Upper lobe of right lung (tissue), 1 donor: ENCODE data around the gene DAAM2. TPM values are rescaled to one million over a fixed set of nuclear protein-coding genes. Genes with fewer than 3 reads are reported as not detected.

ENCODE experiments used
- ATAC-seq: fragments of 200-7000 bp; cut with Tn5 transposase; one replicate; pipeline ENCODE4 v1.9.1; 2020; ENCODE audit warnings: mild to moderate bottlenecking, moderate library complexity
- DNase-seq: peaks from one replicate; pipeline ENCODE4 v3.0.0-alpha.2; 2020
- H3K27ac ChIP-seq: fragments of 200-600 bp; one replicate; pipeline ENCODE4 v1.8.0; 2022
- H3K27me3 ChIP-seq: fragments of 200-600 bp; one replicate; pipeline ENCODE4 v1.8.0; 2022; ENCODE audit warnings: mild to moderate bottlenecking
- H3K36me3 ChIP-seq: fragments of 200-600 bp; one replicate; pipeline ENCODE4 v1.8.0; 2022
- H3K4me1 ChIP-seq: fragments of 200-600 bp; one replicate; pipeline ENCODE4 v1.8.0; 2022
- H3K4me3 ChIP-seq: fragments of 200-600 bp; one replicate; pipeline ENCODE4 v1.8.0; 2022; ENCODE audit warnings: mild to moderate bottlenecking
- H3K9me3 ChIP-seq: fragments of 200-600 bp; one replicate; pipeline ENCODE4 v1.8.0; 2022
- intact Hi-C: fragments of 100-400 bp; cut with DNase I; formaldehyde crosslinking; loops from one replicate; pipeline ENCODE4 v1.11.0; 2022
- total RNA-seq: library from RNA; stranded (reverse); fragmentation: NEBNext Ultra II Directional; extraction: Animal tissue kit (Norgen Biotek cat#: 25700); gene quantifications from one replicate; pipeline ENCODE4 v1.2.1, GENCODE V29; 2021
- TF ChIP-seq, protein P1 (sequence below): fragments of 200-600 bp; IDR thresholded peaks from one replicate; pipeline ENCODE4 v1.8.0; 2022; ENCODE audit warnings: antibody characterized with exemption
- donor health status: DM: no; HTN: yes; CAD: no; lungs with severe emphysema.

Gene DAAM2
- total RNA-seq, 1 donor from 2014 or later = 34.6 TPM

DNA sequence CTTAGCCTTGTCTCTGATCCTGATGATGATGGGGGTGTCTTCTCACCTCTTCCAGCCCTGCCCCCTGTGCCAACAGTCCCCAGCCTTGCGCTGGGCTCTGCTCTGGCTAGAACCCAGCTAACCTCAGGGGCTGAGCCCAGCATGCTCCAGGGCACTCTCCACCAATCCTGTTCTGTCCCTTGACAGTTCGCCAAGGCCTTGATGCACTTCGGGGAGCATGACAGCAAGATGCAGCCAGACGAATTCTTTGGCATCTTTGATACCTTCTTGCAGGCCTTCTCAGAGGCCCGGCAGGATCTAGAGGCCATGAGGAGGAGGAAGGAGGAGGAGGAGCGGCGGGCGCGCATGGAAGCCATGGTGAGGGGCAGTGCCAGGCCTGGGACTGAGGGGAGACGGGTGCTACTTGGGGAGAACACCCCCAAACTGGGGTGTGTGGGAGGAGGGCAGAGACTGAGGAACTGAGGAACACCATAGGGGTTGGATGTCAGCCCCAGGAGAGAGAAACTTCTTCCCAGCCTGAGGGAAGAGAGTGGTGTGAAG is 109.0 kb downstream of the DAAM2 start:
- Histone ChIP-seq H3K27ac (no peak overlapping the region), H3K4me1 (no peaks in the 10 kb centered on the region), H3K4me3 (no peak overlapping the region), H3K9me3 (no peaks in the 10 kb centered on the region), H3K27me3 (no peaks in the 10 kb centered on the region), H3K36me3 (peaks cover 19% of the 10 kb centered on the region)
- intact Hi-C loops = no loop called here
- ATAC-seq (no peak), DNase-seq (no peak)
- TF ChIP-seq, protein P1, sequence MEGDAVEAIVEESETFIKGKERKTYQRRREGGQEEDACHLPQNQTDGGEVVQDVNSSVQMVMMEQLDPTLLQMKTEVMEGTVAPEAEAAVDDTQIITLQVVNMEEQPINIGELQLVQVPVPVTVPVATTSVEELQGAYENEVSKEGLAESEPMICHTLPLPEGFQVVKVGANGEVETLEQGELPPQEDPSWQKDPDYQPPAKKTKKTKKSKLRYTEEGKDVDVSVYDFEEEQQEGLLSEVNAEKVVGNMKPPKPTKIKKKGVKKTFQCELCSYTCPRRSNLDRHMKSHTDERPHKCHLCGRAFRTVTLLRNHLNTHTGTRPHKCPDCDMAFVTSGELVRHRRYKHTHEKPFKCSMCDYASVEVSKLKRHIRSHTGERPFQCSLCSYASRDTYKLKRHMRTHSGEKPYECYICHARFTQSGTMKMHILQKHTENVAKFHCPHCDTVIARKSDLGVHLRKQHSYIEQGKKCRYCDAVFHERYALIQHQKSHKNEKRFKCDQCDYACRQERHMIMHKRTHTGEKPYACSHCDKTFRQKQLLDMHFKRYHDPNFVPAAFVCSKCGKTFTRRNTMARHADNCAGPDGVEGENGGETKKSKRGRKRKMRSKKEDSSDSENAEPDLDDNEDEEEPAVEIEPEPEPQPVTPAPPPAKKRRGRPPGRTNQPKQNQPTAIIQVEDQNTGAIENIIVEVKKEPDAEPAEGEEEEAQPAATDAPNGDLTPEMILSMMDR = no peak

DNA sequence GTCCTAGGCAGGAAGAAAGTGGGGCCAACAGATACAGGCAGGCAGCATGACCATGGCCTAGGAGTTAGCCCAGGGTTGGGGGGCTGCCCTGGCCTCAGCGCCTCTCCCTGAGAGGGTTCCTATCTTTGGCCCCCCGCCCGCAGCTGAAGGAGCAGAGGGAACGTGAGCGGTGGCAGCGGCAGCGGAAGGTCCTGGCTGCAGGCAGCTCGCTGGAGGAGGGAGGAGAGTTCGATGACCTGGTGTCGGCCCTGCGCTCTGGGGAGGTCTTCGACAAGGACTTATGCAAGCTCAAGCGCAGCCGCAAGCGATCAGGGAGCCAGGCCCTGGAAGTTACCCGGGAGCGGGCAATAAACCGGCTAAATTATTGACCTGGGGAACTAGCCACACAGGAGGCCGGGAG is 109.5 kb downstream of the DAAM2 start:
- H3K4me3 ChIP-seq = no peak overlapping the region
- no peak overlapping the region for H3K27ac ChIP-seq
- no peaks in the 10 kb centered on the region for H3K4me1 ChIP-seq
- intact Hi-C loops = no loop called here
- ATAC-seq = no peak
- H3K9me3 ChIP-seq = no peaks in the 10 kb centered on the region
- peaks cover 24% of the 10 kb centered on the region for H3K36me3 ChIP-seq
- no peak for DNase-seq
- TF ChIP-seq, protein P1 = no peak
- H3K27me3 ChIP-seq = no peaks in the 10 kb centered on the region

DNA sequence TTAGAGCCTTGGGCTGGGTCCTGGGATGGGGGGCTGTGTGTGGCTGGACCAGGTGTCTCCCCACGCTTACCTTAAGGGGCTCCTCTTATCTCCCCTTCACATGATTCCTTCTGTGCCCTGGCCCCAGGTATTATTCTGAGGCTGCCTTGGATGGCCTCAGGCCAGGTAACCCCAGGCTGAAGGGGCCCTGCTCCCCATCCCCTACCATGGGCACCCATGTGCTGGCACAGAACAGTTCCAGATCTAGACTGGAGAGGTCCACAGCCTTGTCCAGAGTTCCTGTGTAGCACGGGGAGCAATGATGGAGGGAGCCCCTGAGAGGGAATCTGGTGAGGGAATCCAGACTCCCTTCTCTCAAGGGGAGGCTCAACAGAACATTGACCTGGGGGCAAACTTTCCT is 110.0 kb downstream of the DAAM2 start:
- H3K9me3 ChIP-seq = no peaks in the 10 kb centered on the region
- ATAC-seq (no peak), DNase-seq (no peak)
- no peak overlapping the region for H3K27ac ChIP-seq
- no peaks in the 10 kb centered on the region for H3K4me1 ChIP-seq
- H3K27me3 ChIP-seq = no peaks in the 10 kb centered on the region
- no peak overlapping the region for H3K4me3 ChIP-seq
- TF ChIP-seq, protein P1 = no peak
- intact Hi-C loops = no loop called here
- H3K36me3 ChIP-seq = peaks cover 27% of the 10 kb centered on the region

DNA sequence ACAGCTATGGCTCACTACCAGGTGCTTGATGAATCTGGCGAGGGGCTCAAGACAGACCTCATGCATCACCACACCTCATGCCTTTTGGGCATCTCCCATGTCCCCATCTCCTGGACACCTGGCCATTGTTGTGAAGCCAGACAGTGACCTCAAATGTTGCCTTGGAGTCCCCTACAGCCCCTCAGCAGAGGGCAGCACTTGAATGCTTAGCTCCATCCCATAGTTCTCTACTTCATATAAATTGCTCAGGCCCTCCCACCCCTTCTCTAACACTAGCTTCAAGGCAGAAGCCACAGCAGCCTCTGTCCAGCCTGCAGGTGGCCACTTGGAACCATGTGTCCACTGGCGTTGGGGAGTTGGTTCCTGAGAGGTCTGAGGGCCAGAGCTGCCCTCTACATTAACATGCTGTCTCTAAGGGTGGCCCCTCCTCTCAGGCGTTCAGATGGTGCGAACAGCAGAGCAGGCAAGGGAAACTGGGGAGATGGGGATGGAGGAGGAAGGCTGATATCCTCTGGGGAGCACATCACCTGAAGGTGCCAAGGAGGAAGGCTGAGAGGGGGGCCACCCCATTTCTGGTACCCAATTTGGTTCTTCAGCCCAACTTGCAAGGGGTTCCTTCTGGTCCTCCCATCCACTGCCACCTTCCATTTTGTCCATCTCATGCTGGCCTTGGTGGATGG is 110.8 kb downstream of the DAAM2 start:
- TF ChIP-seq, protein P1 = no peak
- DNase-seq (no peak), ATAC-seq (no peak)
- intact Hi-C loops = no loop called here
- no peak overlapping the region for H3K4me3 ChIP-seq
- H3K27ac ChIP-seq = no peak overlapping the region
- peaks cover 27% of the 10 kb centered on the region for H3K36me3 ChIP-seq
- H3K9me3 ChIP-seq = no peaks in the 10 kb centered on the region
- H3K4me1 ChIP-seq = no peaks in the 10 kb centered on the region
- no peaks in the 10 kb centered on the region for H3K27me3 ChIP-seq

DNA sequence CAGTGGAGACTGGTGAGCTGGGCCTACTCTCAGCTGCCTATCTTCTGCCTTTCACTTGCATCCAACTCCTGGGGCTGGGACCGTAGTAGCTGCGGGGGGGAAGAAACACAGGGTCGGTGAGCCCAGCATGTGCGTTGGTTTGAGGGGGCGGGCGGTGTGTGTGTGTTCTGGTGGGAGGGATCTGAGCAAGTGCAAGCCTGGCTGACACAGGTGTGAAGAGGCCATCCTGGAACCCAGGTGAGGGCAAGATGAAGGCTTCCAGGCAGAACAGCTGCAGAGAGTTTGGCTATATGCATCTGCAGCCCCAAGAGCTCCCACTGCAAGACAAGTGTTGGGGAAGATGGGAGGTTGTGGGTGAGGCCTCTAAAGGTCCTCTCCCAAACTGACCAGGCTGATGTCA is 111.5 kb downstream of the DAAM2 start:
- H3K36me3 ChIP-seq = peaks cover 33% of the 10 kb centered on the region
- no peak overlapping the region for H3K27ac ChIP-seq
- H3K9me3 ChIP-seq = no peaks in the 10 kb centered on the region
- ATAC-seq = no peak
- H3K27me3 ChIP-seq = no peaks in the 10 kb centered on the region
- DNase-seq = no peak
- intact Hi-C loops = no loop called here
- TF ChIP-seq, protein P1 = no peak
- H3K4me1 ChIP-seq = no peaks in the 10 kb centered on the region
- no peak overlapping the region for H3K4me3 ChIP-seq
